B cell (primary cell): ENCODE data around the gene IMMP2L. TPM values are rescaled to one million over a fixed set of nuclear protein-coding genes. Genes with fewer than 3 reads are reported as not detected.

Experiments
- ATAC-seq: fragments of 200-7000 bp; cut with Tn5 transposase; one replicate; pipeline ENCODE4 v1.10.0; 2021; ENCODE audit warnings: low read depth, mild to moderate bottlenecking, moderate number of reproducible peaks, moderate library complexity
- CTCF ChIA-PET: fragments of 350-600 bp; sonication (Branson Sonifier 250); formaldehyde crosslinking; loops from one replicate; lab custom pipeline; 2021; ENCODE audit warnings: antibody characterized with exemption, inconsistent platforms; lab: Charles Lee
- POLR2A ChIA-PET: fragments of 350-600 bp; sonication (Branson Sonifier 250); formaldehyde crosslinking; loops from one replicate; lab custom pipeline; 2021; ENCODE audit warnings: antibody characterized with exemption; lab: Charles Lee
- DNase-seq: peaks from one replicate; pipeline ENCODE4 v3.0.0; 2013
- H2AFZ ChIP-seq: 2 replicates; pipeline ENCODE4 v1.6.1; 2012; ENCODE audit warnings: mild to moderate bottlenecking, low read depth, low read length; ENCODE audit not compliant: insufficient read depth, poor library complexity, severe bottlenecking
- H3K27ac ChIP-seq, 2 donors: 1 replicate in 1 of 2; 2 replicates in 1 of 2; pipeline ENCODE4 v1.5.1; 2012 to 2013; ENCODE audit warnings: low read length in 2 of 2, mild to moderate bottlenecking in 2 of 2, moderate library complexity in 1 of 2
- H3K27me3 ChIP-seq, 4 experiments: fragments of 200-600 bp in 1 of 4; sonication (generic) in 1 of 4; replicated peaks in 1 of 4; 1 replicate in 2 of 4; 2 replicates in 2 of 4; pipeline versions ENCODE4 v1.6.1 to v1.7.0; 2013 to 2016; ENCODE audit warnings: low read length in 3 of 4, mild to moderate bottlenecking in 2 of 4, mixed read lengths in 1 of 4, moderate library complexity in 1 of 4; ENCODE audit not compliant: insufficient read depth in 4 of 4, control insufficient read depth in 3 of 4; ENCODE audit errors: control extremely low read depth in 1 of 4
- H3K36me3 ChIP-seq, 2 experiments: replicated peaks in 1 of 2; 1 replicate in 1 of 2; 2 replicates in 1 of 2; pipeline versions ENCODE4 v1.6.1 to v1.7.1; 2013; ENCODE audit warnings: low read length in 1 of 2; ENCODE audit not compliant: insufficient read depth in 2 of 2, control insufficient read depth in 1 of 2; ENCODE audit errors: control extremely low read depth in 1 of 2, extremely low read depth in 1 of 2
- H3K4me1 ChIP-seq, 2 donors: fragments of 200-600 bp in 1 of 2; sonication (generic) in 1 of 2; 1 replicate in 1 of 2; 2 replicates in 1 of 2; pipeline versions ENCODE4 v1.5.1 to v1.6.1; 2013 to 2017; ENCODE audit warnings: low read length in 2 of 2; ENCODE audit not compliant: control insufficient read depth in 2 of 2, insufficient read depth in 2 of 2
- H3K4me2 ChIP-seq: replicated peaks from 2 replicates; pipeline ENCODE3; 2012; ENCODE audit warnings: mild to moderate bottlenecking, low read depth, low read length; ENCODE audit not compliant: poor library complexity, severe bottlenecking
- H3K4me3 ChIP-seq, 5 experiments: fragments of 200-600 bp in 1 of 5; sonication (generic) in 1 of 5; 1 replicate in 3 of 5; 2 replicates in 2 of 5; pipeline versions ENCODE4 v1.5.1 to v1.7.0; 2011 to 2016; ENCODE audit warnings: low read length in 4 of 5, mild to moderate bottlenecking in 4 of 5, low read depth in 2 of 5, control low read depth in 1 of 5, moderate library complexity in 1 of 5; ENCODE audit not compliant: insufficient read depth in 1 of 5; ENCODE audit errors: control extremely low read depth in 1 of 5, extremely low read depth in 1 of 5
- H3K79me2 ChIP-seq: fragments of 200-600 bp; sonication (generic); one replicate; pipeline ENCODE4 v1.6.0; 2016; ENCODE audit warnings: low read length; ENCODE audit not compliant: control insufficient read depth, insufficient read depth
- H3K9ac ChIP-seq: fragments of 200-600 bp; sonication (generic); 2 replicates; pipeline ENCODE4 v1.6.1; 2017; ENCODE audit warnings: mild to moderate bottlenecking, low read length, moderate library complexity
- H3K9me3 ChIP-seq, 3 donors: one replicate each; pipeline versions ENCODE4 v1.6.1 to v1.7.1; 2013; ENCODE audit warnings: low read length in 2 of 3; ENCODE audit not compliant: control insufficient read depth in 2 of 3, insufficient read depth in 1 of 3; ENCODE audit errors: control extremely low read depth in 1 of 3
- H4K20me1 ChIP-seq: 2 replicates; pipeline ENCODE4 v1.6.0; 2012; ENCODE audit warnings: mild to moderate bottlenecking, low read length; ENCODE audit not compliant: insufficient read depth, control insufficient read depth, poor library complexity, severe bottlenecking
- H3K27ac Mint-ChIP-seq: one replicate; pipeline ENCODE4 v1.8.0; 2021; ENCODE audit warnings: mixed read lengths
- H3K27me3 Mint-ChIP-seq: one replicate; pipeline ENCODE4 v1.8.0; 2021; ENCODE audit warnings: mixed read lengths
- H3K4me1 Mint-ChIP-seq: one replicate; pipeline ENCODE4 v1.8.0; 2021; ENCODE audit warnings: mixed read lengths
- H3K4me3 Mint-ChIP-seq: one replicate; pipeline ENCODE4 v1.8.0; 2021; ENCODE audit warnings: mixed read lengths
- H3K9me3 Mint-ChIP-seq: one replicate; pipeline ENCODE4 v1.8.0; 2022; ENCODE audit warnings: mixed read lengths; ENCODE audit not compliant: insufficient read depth
- CTCF ChIP-seq: fragments of 200-600 bp; IDR thresholded peaks from one replicate; pipeline ENCODE4 v1.8.0; 2022; ENCODE audit warnings: antibody characterized with exemption, mild to moderate bottlenecking
- EZH2 ChIP-seq: IDR thresholded peaks from 2 replicates; pipeline ENCODE4 v1.6.1; 2012; ENCODE audit warnings: borderline replicate concordance, low read depth, mild to moderate bottlenecking, moderate library complexity, low read length; ENCODE audit not compliant: insufficient read depth, poor library complexity, severe bottlenecking
- WGBS: methylation state at CpG from one replicate; pipeline ENCODE4 v1.1.5; 2013; ENCODE audit warnings: missing lambda C conversion rate; ENCODE audit not compliant: insufficient coverage; 5-methylcytosine and 5-hydroxymethylcytosine counted together
- intact Hi-C: fragments of 100-400 bp; cut with micrococcal nuclease; formaldehyde crosslinking; loops from one replicate; pipeline ENCODE4 v1.10.0; 2022
- polyA plus RNA-seq: library from polyadenylated mRNA; depleted of rRNA; stranded (reverse); fragments of >200 nt; gene quantifications from 2 replicates; pipeline ENCODE4 v1.2.3, GENCODE V29; 2012
- total RNA-seq, 2 donors: library from RNA; stranded (reverse); fragments of 120-200 nt in 1 of 2; gene quantifications; 1 replicate in 1 of 2; 2 replicates in 1 of 2; pipeline versions ENCODE4 v1.2.3 to v1.2.4, GENCODE V29; 2013 to 2022

The IMMP2L gene
- total and polyA plus RNA-seq, 2 donors (not counting 1 experiment from before 2014, with no cell fraction given) = 3.8 to 34.2 TPM

- Histone ChIP-seq H3K79me2 (no peaks in the 10 kb centered on the region), H3K27ac (no peak overlapping the region), H3K27me3 (no peaks in the 10 kb centered on the region), H3K9ac (no peak overlapping the region), H2AFZ (no peak overlapping the region), H3K9me3 (no peaks in the 10 kb centered on the region), H3K4me3 (no peak overlapping the region), H3K4me1 (no peaks in the 10 kb centered on the region), H3K4me2 (no peak overlapping the region), H3K36me3 (no peaks in the 10 kb centered on the region), H4K20me1 (no peaks in the 10 kb centered on the region)
- no peak for DNase-seq
- H3K27me3 Mint-ChIP-seq = no peaks in the 10 kb centered on the region
- WGBS = 100% methylated on average over 1 of the region's 2 CpGs
- no peak for TF ChIP-seq EZH2
- no peak for TF ChIP-seq CTCF
- H3K4me3 Mint-ChIP-seq = no peak overlapping the region
- ChIA-PET POLR2A (no interaction called here), CTCF (no interaction called here)
- H3K4me1 Mint-ChIP-seq = no peaks in the 10 kb centered on the region
- H3K9me3 Mint-ChIP-seq = no peaks in the 10 kb centered on the region
- intact Hi-C loops = no loop called here
- ATAC-seq = no peak
- no peak overlapping the region for H3K27ac Mint-ChIP-seq
Measured at GRCh38 chr7:111041577-111041976, 520.7 kb downstream of the IMMP2L start.

- ChIA-PET POLR2A (no interaction called here), CTCF (no interaction called here)
- Histone ChIP-seq H3K9ac (no peak overlapping the region), H3K9me3 (no peaks in the 10 kb centered on the region), H3K79me2 (no peaks in the 10 kb centered on the region), H3K4me3 (no peak overlapping the region), H4K20me1 (no peaks in the 10 kb centered on the region), H3K36me3 (no peaks in the 10 kb centered on the region), H2AFZ (no peak overlapping the region), H3K4me2 (no peak overlapping the region), H3K4me1 (no peaks in the 10 kb centered on the region), H3K27ac (no peak overlapping the region), H3K27me3 (no peaks in the 10 kb centered on the region)
- no peaks in the 10 kb centered on the region for H3K27me3 Mint-ChIP-seq
- TF ChIP-seq CTCF (no peak), EZH2 (no peak)
- no peaks in the 10 kb centered on the region for H3K9me3 Mint-ChIP-seq
- H3K4me1 Mint-ChIP-seq = no peaks in the 10 kb centered on the region
- intact Hi-C loops = no loop called here
- ATAC-seq (no peak), DNase-seq (no peak)
- H3K27ac Mint-ChIP-seq = no peak overlapping the region
- WGBS = 80% methylated on average over 1 of the region's 3 CpGs
- H3K4me3 Mint-ChIP-seq = no peak overlapping the region
Measured at GRCh38 chr7:111038185-111038584, 524.1 kb downstream of the IMMP2L start.
